Testis (tissue), 2 donors: ENCODE results near the gene HEG1.

Experiments used
- CTCF ChIP-seq, 3 experiments: fragments of 450-650 bp in 2 of 3; fragments of 200-600 bp in 1 of 3; sonication (generic) in 1 of 3; IDR thresholded peaks; one replicate each; pipeline ENCODE4 v1.5.1; 2016 to 2019; ENCODE audit warnings: antibody characterized with exemption in 3 of 3, mild to moderate bottlenecking in 2 of 3, moderate library complexity in 1 of 3
- POLR2A ChIP-seq: fragments of 450-650 bp; IDR thresholded peaks from one replicate; pipeline ENCODE4 v1.6.1; 2017; ENCODE audit warnings: antibody characterized with exemption, mild to moderate bottlenecking, moderate library complexity

GRCh38 chr3:125057186-125057850, 1.5 kb upstream of the HEG1 start:
- TF ChIP-seq CTCF (IDR thresholded peaks at IDR 0.05): no peak
- TF ChIP-seq POLR2A: no peak
